Osteocyte (in vitro differentiated cells): ENCODE results near the gene HTR1D. TPM values are rescaled to one million over a fixed set of nuclear protein-coding genes. Genes with fewer than 3 reads are reported as not detected.
A peak's percentile ranks its signal among the peaks of the same experiment; 100 is the strongest.

Experiments
- DNase-seq: peaks from one replicate; pipeline ENCODE4 v3.0.0; 2021; ENCODE audit warnings: mixed read lengths; ENCODE audit not compliant: unreplicated experiment; ENCODE audit errors: extremely low spot score
- H3K27ac Mint-ChIP-seq: one replicate; pipeline ENCODE4 v1.8.0; 2021; ENCODE audit warnings: mild to moderate bottlenecking, mixed read lengths; ENCODE audit not compliant: unreplicated experiment
- H3K27me3 Mint-ChIP-seq: one replicate; pipeline ENCODE4 v1.8.0; 2021; ENCODE audit warnings: mixed read lengths; ENCODE audit not compliant: unreplicated experiment
- H3K36me3 Mint-ChIP-seq: one replicate; pipeline ENCODE4 v1.8.0; 2021; ENCODE audit warnings: mixed read lengths; ENCODE audit not compliant: unreplicated experiment
- H3K4me1 Mint-ChIP-seq: one replicate; pipeline ENCODE4 v1.8.0; 2021; ENCODE audit warnings: mixed read lengths; ENCODE audit not compliant: unreplicated experiment
- H3K4me3 Mint-ChIP-seq: one replicate; pipeline ENCODE4 v1.8.0; 2021; ENCODE audit warnings: mild to moderate bottlenecking, moderate library complexity, mixed read lengths; ENCODE audit not compliant: unreplicated experiment
- H3K9me3 Mint-ChIP-seq: one replicate; pipeline ENCODE4 v1.8.0; 2021; ENCODE audit warnings: mixed read lengths; ENCODE audit not compliant: unreplicated experiment
- total RNA-seq: library from RNA; stranded (reverse); gene quantifications from 2 replicates; pipeline ENCODE4 v1.2.1, GENCODE V29; 2021
- TF ChIP-seq, protein P1 (sequence below): fragments of 200-600 bp; sonication (generic); IDR thresholded peaks from 2 replicates; pipeline ENCODE4 v1.5.0; 2021; ENCODE audit warnings: antibody characterized with exemption, mild to moderate bottlenecking, moderate library complexity

HTR1D gene
- total RNA-seq, 1 donor from 2014 or later: 1.2 TPM

DNA sequence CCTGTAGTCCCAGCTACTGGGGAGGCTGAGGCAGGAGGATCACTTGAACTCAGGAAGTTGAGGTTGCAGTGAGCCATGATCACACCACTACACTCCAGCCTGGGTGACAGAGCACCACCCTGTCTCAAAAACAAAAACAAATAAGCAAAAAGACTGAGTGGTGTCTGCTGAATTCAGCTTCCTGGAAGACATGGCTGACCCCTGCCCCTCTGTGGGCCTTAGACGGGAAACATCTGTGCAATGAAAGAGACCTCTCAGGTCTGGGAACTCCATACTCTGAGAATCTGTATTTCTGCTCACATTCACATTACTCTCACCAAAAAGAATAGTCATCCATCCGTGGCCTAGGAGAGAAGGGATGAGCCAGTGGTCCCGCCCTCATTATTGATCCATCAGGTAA is 2.0 kb downstream of the HTR1D start:
- TF ChIP-seq, protein P1, sequence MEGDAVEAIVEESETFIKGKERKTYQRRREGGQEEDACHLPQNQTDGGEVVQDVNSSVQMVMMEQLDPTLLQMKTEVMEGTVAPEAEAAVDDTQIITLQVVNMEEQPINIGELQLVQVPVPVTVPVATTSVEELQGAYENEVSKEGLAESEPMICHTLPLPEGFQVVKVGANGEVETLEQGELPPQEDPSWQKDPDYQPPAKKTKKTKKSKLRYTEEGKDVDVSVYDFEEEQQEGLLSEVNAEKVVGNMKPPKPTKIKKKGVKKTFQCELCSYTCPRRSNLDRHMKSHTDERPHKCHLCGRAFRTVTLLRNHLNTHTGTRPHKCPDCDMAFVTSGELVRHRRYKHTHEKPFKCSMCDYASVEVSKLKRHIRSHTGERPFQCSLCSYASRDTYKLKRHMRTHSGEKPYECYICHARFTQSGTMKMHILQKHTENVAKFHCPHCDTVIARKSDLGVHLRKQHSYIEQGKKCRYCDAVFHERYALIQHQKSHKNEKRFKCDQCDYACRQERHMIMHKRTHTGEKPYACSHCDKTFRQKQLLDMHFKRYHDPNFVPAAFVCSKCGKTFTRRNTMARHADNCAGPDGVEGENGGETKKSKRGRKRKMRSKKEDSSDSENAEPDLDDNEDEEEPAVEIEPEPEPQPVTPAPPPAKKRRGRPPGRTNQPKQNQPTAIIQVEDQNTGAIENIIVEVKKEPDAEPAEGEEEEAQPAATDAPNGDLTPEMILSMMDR: no peak
- Mint-ChIP-seq H3K4me1 (peaks cover 13% of the 10 kb centered on the region), H3K36me3 (peaks cover 2% of the 10 kb centered on the region), H3K4me3 (no peak overlapping the region), H3K27me3 (peaks cover 3% of the 10 kb centered on the region), H3K9me3 (no peaks in the 10 kb centered on the region), H3K27ac (no peak overlapping the region)
- DNase-seq: no peak

DNA sequence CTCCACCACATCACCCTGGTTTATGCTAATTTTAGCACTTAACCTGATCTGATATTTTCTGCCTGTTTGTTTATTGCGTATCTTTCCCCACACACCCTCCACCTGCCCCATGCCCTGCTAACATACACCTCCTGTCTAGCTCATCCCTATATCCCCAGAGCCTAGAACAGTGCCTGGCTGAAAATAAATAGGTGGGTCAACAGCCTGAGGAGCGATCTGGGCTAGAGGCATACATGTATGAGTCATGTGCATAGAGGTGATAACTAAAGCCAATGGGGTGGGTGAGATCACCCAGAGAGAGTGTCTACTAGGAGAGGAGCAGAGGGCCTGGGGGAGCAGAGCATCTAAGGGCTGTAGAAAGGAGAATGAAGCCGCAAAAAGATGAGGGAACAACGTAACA is 2.7 kb downstream of the HTR1D start:
- no peak overlapping the region for H3K4me3 Mint-ChIP-seq
- peaks cover 2% of the 10 kb centered on the region for H3K36me3 Mint-ChIP-seq
- DNase-seq: no peak
- peaks cover 3% of the 10 kb centered on the region for H3K27me3 Mint-ChIP-seq
- TF ChIP-seq, protein P1: no peak
- H3K27ac Mint-ChIP-seq: no peak overlapping the region
- H3K4me1 Mint-ChIP-seq: peaks cover 13% of the 10 kb centered on the region
- H3K9me3 Mint-ChIP-seq: no peaks in the 10 kb centered on the region

DNA sequence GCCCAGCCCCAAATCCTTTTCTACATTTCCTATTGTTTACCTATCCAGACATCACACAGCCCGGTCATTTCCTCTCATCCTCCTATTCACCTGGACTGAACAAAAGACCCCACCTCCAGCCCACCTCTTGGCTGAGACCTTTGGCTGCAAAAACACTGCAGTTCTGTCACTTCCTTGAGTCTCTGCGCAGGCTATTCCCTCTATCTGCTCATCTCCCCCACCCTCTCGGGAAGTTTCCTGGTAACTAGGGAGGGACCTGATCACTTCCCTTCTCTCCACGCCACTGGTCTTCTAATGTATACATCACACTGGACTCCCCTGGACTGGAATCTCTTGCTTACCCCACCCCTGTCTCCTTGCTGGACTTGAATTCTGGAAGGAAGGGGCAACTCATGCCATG is 5.3 kb downstream of the HTR1D start:
- no peak overlapping the region for H3K4me3 Mint-ChIP-seq
- TF ChIP-seq, protein P1: no peak
- peaks cover 2% of the 10 kb centered on the region for H3K36me3 Mint-ChIP-seq
- no peak overlapping the region for H3K27ac Mint-ChIP-seq
- no peak for DNase-seq
- H3K27me3 Mint-ChIP-seq: no peaks in the 10 kb centered on the region
- no peaks in the 10 kb centered on the region for H3K9me3 Mint-ChIP-seq
- H3K4me1 Mint-ChIP-seq: peaks cover 13% of the 10 kb centered on the region

DNA sequence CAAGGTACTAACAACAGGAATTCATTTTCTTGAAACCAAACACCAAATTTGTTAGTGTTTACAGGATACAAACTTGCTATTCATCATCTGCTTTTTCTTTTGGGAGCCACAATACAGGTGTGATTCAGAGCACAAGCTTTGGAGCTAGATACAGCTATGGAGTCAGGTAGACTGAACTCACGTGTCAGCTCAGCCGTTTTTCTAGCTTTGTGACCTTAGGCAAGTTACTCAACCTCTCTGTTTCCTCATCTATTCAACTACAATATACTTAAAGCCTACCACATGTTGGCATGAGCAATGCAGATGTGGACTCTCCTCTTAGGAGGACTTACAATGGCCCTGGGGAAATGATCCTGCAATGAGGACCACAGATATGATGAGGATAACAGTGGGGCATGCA is 6.3 kb downstream of the HTR1D start:
- TF ChIP-seq, protein P1: no peak
- Mint-ChIP-seq H3K9me3 (no peaks in the 10 kb centered on the region), H3K27me3 (no peaks in the 10 kb centered on the region), H3K4me1 (peaks cover 8% of the 10 kb centered on the region), H3K27ac (no peak overlapping the region), H3K36me3 (peaks cover 2% of the 10 kb centered on the region), H3K4me3 (no peak overlapping the region)
- DNase-seq: no peak

DNA sequence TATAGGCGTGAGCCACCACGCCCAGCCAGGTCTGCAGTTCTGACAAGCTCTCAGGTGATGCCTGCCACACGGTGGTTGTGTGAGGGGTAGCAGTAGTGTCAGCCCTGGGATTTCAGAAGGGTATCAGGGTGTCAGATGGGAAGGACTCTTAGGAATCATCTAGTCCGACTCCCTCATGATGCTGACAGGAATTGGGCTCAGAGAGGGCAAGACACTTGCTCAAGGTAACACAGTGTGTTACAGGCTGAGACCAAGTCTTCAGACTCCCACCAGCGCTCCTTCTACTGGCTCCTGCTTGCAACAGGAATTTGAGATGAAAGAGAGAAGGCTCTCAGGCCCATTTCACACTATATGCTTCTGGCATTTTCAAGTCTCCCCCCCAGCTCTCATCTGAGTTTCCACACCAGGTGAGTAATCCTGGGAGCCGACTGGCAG is 6.9 kb downstream of the HTR1D start:
- no peak overlapping the region for H3K4me3 Mint-ChIP-seq
- no peak for DNase-seq
- no peaks in the 10 kb centered on the region for H3K9me3 Mint-ChIP-seq
- H3K27me3 Mint-ChIP-seq: no peaks in the 10 kb centered on the region
- peaks cover 5% of the 10 kb centered on the region for H3K4me1 Mint-ChIP-seq
- no peak overlapping the region for H3K27ac Mint-ChIP-seq
- TF ChIP-seq, protein P1: peak; percentile 19
- peaks cover 4% of the 10 kb centered on the region for H3K36me3 Mint-ChIP-seq
